HepG2 (cell line): Measurements from ENCODE around the gene TADA2B. TPM values are rescaled to one million over a fixed set of nuclear protein-coding genes. Genes with fewer than 3 reads are reported as not detected.
A peak's percentile ranks its signal among the peaks of the same experiment; 100 is the strongest.

ENCODE experiments used
- ASH2L ChIP-seq: fragments of 300-600, 200-600 bp; sonication (generic); IDR thresholded peaks from 2 replicates; pipeline ENCODE4 v1.7.0; 2017; ENCODE audit warnings: low read depth, mild to moderate bottlenecking, moderate library complexity, mixed read lengths, low read length; ENCODE audit not compliant: insufficient read length
- BRD4 ChIP-seq: sonication (generic); formaldehyde crosslinking; IDR thresholded peaks from 2 replicates; pipeline ENCODE4 v1.4.0; 2020; ENCODE audit warnings: missing genetic modification reagents
- CBFB ChIP-seq: sonication (generic); formaldehyde crosslinking; IDR thresholded peaks from 2 replicates; pipeline ENCODE4 v1.4.0; 2020; ENCODE audit warnings: missing genetic modification reagents
- GABPB1 ChIP-seq: IDR thresholded peaks from 2 replicates; pipeline ENCODE4 v1.6.1; 2016; ENCODE audit warnings: mild to moderate bottlenecking, missing genetic modification reagents, moderate library complexity, missing compliant biosample characterization
- HNRNPLL ChIP-seq: fragments of 200-400 bp; formaldehyde crosslinking; IDR thresholded peaks from 2 replicates; pipeline ENCODE4 v1.6.1; 2017; ENCODE audit warnings: mild to moderate bottlenecking, low read depth, low read length; ENCODE audit not compliant: poor library complexity, severe bottlenecking
- KLF6 ChIP-seq: IDR thresholded peaks from 2 replicates; pipeline ENCODE4 v1.8.0; 2016; ENCODE audit warnings: missing biosample characterization, missing genetic modification reagents
- MYC ChIP-seq: sonication (generic); formaldehyde crosslinking; IDR thresholded peaks from 2 replicates; pipeline ENCODE4 v1.9.0; 2021; ENCODE audit warnings: missing genetic modification reagents, borderline replicate concordance
- RFX1 ChIP-seq: fragments of 450-650 bp; IDR thresholded peaks from 2 replicates; pipeline ENCODE4 v1.6.1; 2017
- YEATS4 ChIP-seq: sonication (generic); formaldehyde crosslinking; IDR thresholded peaks from 2 replicates; pipeline ENCODE4 v1.4.0; 2020; ENCODE audit warnings: missing genetic modification reagents, borderline replicate concordance
- ZBTB8A ChIP-seq: sonication (generic); formaldehyde crosslinking; IDR thresholded peaks from 2 replicates; pipeline ENCODE4 v1.4.0; 2020; ENCODE audit warnings: mild to moderate bottlenecking, low read depth, missing genetic modification reagents, borderline replicate concordance
- ZFX ChIP-seq: sonication (generic); formaldehyde crosslinking; IDR thresholded peaks from 2 replicates; pipeline ENCODE4 v1.4.0; 2020; ENCODE audit warnings: mild to moderate bottlenecking, low read depth, missing genetic modification reagents, moderate library complexity
- ZMYM4 ChIP-seq: sonication (generic); formaldehyde crosslinking; IDR thresholded peaks from 2 replicates; pipeline ENCODE4 v1.8.1; 2023; ENCODE audit warnings: mild to moderate bottlenecking, missing genetic modification reagents
- ZNF12 ChIP-seq: sonication (generic); formaldehyde crosslinking; IDR thresholded peaks from 2 replicates; pipeline ENCODE4 v1.5.0; 2020; ENCODE audit warnings: missing genetic modification reagents
- ZNF225 ChIP-seq: sonication (generic); formaldehyde crosslinking; IDR thresholded peaks from 2 replicates; pipeline ENCODE4 v1.4.0; 2020; ENCODE audit warnings: mild to moderate bottlenecking, missing genetic modification reagents
- ZNF709 ChIP-seq: sonication (generic); formaldehyde crosslinking; IDR thresholded peaks from 2 replicates; pipeline ENCODE4 v1.5.0; 2020; ENCODE audit warnings: mild to moderate bottlenecking, missing genetic modification reagents
- ZNF768 ChIP-seq: sonication (generic); formaldehyde crosslinking; IDR thresholded peaks from 2 replicates; pipeline ENCODE4 v1.4.0; 2020; ENCODE audit warnings: missing genetic modification reagents
- ZNF792 ChIP-seq: IDR thresholded peaks from 2 replicates; pipeline ENCODE4 v1.6.1; 2016
- ZNF839 ChIP-seq: sonication (generic); formaldehyde crosslinking; IDR thresholded peaks from 2 replicates; pipeline ENCODE4 v1.4.0; 2020; ENCODE audit warnings: missing genetic modification reagents, mild to moderate bottlenecking, borderline replicate concordance
- polyA plus RNA-seq, 8 experiments: library from polyadenylated mRNA; depleted of rRNA in 3 of 8; stranded (reverse) in 7 of 8; unstranded in 1 of 8; fragments of >200 nt; fragmentation: Illumina TruSeq in 4 of 8; extraction: Trizol in 4 of 8; gene quantifications; 2 replicates each; pipeline versions ENCODE4 v1.2.1 to v1.2.3, GENCODE V29; 2011 to 2016; ENCODE audit warnings: low read depth in 4 of 8, missing spikeins in 1 of 8, mixed read lengths in 1 of 8; ENCODE audit not compliant: insufficient read depth in 1 of 8
- total RNA-seq, 5 experiments: library from RNA; depleted of rRNA; stranded (reverse); fragments of >200 nt; fragmentation: Illumina TruSeq; extraction: Trizol; gene quantifications; 2 replicates each; pipeline ENCODE4 v1.2.3, GENCODE V29; 2016; ENCODE audit warnings: low read depth in 1 of 5
- TF ChIP-seq, protein P1 (sequence below): sonication (generic); formaldehyde crosslinking; IDR thresholded peaks from 2 replicates; pipeline ENCODE4; 2020; ENCODE audit warnings: missing genetic modification reagents, mild to moderate bottlenecking, borderline replicate concordance
- TF ChIP-seq, protein P2 (sequence below): sonication (generic); formaldehyde crosslinking; IDR thresholded peaks from 2 replicates; pipeline ENCODE4 v1.9.0; 2022; ENCODE audit warnings: missing genetic modification reagents, mild to moderate bottlenecking, borderline replicate concordance
- TF ChIP-seq, protein P3 (sequence below): sonication (generic); formaldehyde crosslinking; IDR thresholded peaks from 2 replicates; pipeline ENCODE4 v1.4.0; 2020; ENCODE audit warnings: mild to moderate bottlenecking, missing genetic modification reagents
- TF ChIP-seq, protein P4 (sequence below): sonication (generic); formaldehyde crosslinking; IDR thresholded peaks from 2 replicates; pipeline ENCODE4 v1.5.0; 2020; ENCODE audit warnings: missing genetic modification reagents, mild to moderate bottlenecking, borderline replicate concordance

Gene TADA2B
- total and polyA plus RNA-seq, 2 of the 13 experiments (the other 11 are each of a cell fraction or from before 2014, with no cell fraction given) = 4.6 to 8.9 TPM

DNA sequence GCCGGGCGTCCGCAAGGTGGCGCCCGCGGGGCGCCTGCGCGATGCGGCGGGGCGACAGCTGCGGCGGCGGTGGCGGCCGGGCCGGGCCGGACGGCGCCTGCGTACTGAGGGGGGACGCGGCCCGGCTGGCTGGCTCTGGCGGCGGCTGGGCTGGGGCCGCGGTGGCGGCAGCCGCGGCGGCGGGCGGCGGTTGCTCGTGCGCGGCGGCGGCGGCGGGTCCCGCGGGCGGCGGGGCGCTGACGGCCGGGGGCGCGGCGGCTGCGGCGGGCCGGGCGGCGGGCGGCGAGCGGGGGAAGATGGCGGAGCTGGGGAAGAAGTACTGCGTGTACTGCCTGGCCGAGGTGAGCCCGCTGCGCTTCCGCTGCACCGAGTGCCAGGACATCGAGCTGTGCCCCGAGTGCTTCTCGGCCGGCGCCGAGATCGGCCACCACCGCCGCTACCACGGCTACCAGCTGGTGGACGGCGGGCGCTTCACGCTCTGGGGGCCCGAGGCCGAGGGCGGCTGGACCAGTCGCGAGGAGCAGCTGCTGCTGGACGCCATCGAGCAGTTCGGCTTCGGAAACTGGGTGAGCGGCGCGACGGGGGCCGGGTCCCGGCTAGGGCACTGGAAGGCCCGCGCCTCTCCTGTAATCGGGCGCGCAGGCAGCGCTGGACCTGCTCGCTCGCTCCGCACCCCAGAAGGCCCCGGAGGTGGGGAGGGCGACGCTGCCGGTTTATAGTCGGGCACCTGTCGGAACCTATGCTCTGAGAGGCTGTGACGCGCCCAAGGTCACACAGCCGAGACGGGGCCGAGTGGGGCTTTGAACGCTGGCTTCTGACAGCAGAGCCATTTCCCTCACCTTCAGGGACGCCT lies at the start of gene TADA2B (continued):
- TF ChIP-seq, protein P1, sequence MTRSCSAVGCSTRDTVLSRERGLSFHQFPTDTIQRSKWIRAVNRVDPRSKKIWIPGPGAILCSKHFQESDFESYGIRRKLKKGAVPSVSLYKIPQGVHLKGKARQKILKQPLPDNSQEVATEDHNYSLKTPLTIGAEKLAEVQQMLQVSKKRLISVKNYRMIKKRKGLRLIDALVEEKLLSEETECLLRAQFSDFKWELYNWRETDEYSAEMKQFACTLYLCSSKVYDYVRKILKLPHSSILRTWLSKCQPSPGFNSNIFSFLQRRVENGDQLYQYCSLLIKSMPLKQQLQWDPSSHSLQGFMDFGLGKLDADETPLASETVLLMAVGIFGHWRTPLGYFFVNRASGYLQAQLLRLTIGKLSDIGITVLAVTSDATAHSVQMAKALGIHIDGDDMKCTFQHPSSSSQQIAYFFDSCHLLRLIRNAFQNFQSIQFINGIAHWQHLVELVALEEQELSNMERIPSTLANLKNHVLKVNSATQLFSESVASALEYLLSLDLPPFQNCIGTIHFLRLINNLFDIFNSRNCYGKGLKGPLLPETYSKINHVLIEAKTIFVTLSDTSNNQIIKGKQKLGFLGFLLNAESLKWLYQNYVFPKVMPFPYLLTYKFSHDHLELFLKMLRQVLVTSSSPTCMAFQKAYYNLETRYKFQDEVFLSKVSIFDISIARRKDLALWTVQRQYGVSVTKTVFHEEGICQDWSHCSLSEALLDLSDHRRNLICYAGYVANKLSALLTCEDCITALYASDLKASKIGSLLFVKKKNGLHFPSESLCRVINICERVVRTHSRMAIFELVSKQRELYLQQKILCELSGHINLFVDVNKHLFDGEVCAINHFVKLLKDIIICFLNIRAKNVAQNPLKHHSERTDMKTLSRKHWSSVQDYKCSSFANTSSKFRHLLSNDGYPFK = peak; percentile 32; the same call in 1 of the 2 replicates
- peak; percentile 55; the same call in 1 of the 2 replicates for TF ChIP-seq YEATS4
- no peak for TF ChIP-seq ZNF12
- TF ChIP-seq ZMYM4 (CRISPR knock-in tag) = 0 out of 2 replicates have a peak, but pooled peaks have one; percentile 20
- peak; percentile 95 for TF ChIP-seq ZNF768 (CRISPR knock-in tag)
- TF ChIP-seq CBFB (CRISPR knock-in tag) = 0 out of 2 replicates have a peak, but pooled peaks have one; percentile 29
- TF ChIP-seq BRD4 (CRISPR knock-in tag) = 0 out of 2 replicates have a peak, but pooled peaks have one; percentile 46
- no peak for TF ChIP-seq ZNF839 (CRISPR knock-in tag)
- TF ChIP-seq, protein P2, sequence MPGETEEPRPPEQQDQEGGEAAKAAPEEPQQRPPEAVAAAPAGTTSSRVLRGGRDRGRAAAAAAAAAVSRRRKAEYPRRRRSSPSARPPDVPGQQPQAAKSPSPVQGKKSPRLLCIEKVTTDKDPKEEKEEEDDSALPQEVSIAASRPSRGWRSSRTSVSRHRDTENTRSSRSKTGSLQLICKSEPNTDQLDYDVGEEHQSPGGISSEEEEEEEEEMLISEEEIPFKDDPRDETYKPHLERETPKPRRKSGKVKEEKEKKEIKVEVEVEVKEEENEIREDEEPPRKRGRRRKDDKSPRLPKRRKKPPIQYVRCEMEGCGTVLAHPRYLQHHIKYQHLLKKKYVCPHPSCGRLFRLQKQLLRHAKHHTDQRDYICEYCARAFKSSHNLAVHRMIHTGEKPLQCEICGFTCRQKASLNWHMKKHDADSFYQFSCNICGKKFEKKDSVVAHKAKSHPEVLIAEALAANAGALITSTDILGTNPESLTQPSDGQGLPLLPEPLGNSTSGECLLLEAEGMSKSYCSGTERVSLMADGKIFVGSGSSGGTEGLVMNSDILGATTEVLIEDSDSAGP = peak; percentile 65; the same call in 1 of the 2 replicates
- TF ChIP-seq ZNF792 = 0 out of 2 replicates have a peak, but pooled peaks have one; percentile 45
- peak; percentile 65; the same call in 1 of the 2 replicates for TF ChIP-seq GABPB1 (CRISPR knock-in tag)
- TF ChIP-seq KLF6 (CRISPR knock-in tag) = 0 out of 2 replicates have a peak, but pooled peaks have one; percentile 30
- peak; percentile 49; the same call in 1 of the 2 replicates for TF ChIP-seq MYC
- peak; percentile 78 for TF ChIP-seq ZFX (CRISPR knock-in tag)
- peak; percentile 55 for TF ChIP-seq ASH2L
- TF ChIP-seq, protein P3, sequence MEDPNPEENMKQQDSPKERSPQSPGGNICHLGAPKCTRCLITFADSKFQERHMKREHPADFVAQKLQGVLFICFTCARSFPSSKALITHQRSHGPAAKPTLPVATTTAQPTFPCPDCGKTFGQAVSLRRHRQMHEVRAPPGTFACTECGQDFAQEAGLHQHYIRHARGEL (CRISPR knock-in tag) = no peak
- TF ChIP-seq ZBTB8A = no peak
- no peak for TF ChIP-seq RFX1
- TF ChIP-seq, protein P4, sequence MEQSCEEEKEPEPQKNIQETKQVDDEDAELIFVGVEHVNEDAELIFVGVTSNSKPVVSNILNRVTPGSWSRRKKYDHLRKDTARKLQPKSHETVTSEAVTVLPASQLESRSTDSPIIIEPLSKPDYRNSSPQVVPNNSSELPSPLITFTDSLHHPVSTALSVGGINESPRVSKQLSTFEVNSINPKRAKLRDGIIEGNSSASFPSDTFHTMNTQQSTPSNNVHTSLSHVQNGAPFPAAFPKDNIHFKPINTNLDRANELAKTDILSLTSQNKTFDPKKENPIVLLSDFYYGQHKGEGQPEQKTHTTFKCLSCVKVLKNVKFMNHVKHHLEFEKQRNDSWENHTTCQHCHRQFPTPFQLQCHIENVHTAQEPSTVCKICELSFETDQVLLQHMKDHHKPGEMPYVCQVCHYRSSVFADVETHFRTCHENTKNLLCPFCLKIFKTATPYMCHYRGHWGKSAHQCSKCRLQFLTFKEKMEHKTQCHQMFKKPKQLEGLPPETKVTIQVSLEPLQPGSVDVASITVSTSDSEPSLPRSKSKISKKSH (CRISPR knock-in tag) = peak; percentile 30; the same call in 1 of the 2 replicates
- peak; percentile 42 for TF ChIP-seq HNRNPLL
- TF ChIP-seq ZNF709 (CRISPR knock-in tag) = no peak
- peak; percentile 37; the same call in 1 of the 2 replicates for TF ChIP-seq ZNF225 (CRISPR knock-in tag)
